Glutamatergic neuron (in vitro differentiated cells): ENCODE data around the gene GLB1L3. TPM values are rescaled to one million over a fixed set of nuclear protein-coding genes. Genes with fewer than 3 reads are reported as not detected.

Experiments
- DNase-seq: peaks from one replicate; pipeline ENCODE4 v3.0.0; 2022
- H3K27ac Mint-ChIP-seq: one replicate; pipeline ENCODE4 v1.8.0; 2020; ENCODE audit warnings: mild to moderate bottlenecking, mixed read lengths, inconsistent platforms; ENCODE audit not compliant: unreplicated experiment
- H3K27me3 Mint-ChIP-seq: one replicate; pipeline ENCODE4 v1.8.0; 2020; ENCODE audit warnings: mild to moderate bottlenecking, moderate library complexity, mixed read lengths, inconsistent platforms; ENCODE audit not compliant: unreplicated experiment
- H3K36me3 Mint-ChIP-seq: one replicate; pipeline ENCODE4 v1.8.0; 2020; ENCODE audit warnings: mild to moderate bottlenecking, mixed read lengths, inconsistent platforms; ENCODE audit not compliant: unreplicated experiment
- H3K4me1 Mint-ChIP-seq: one replicate; pipeline ENCODE4 v1.8.0; 2020; ENCODE audit warnings: mild to moderate bottlenecking, low read depth, mixed read lengths, inconsistent platforms; ENCODE audit not compliant: unreplicated experiment
- H3K4me3 Mint-ChIP-seq: one replicate; pipeline ENCODE4 v1.8.0; 2020; ENCODE audit warnings: mild to moderate bottlenecking, mixed read lengths, inconsistent platforms; ENCODE audit not compliant: unreplicated experiment
- H3K9me3 Mint-ChIP-seq: one replicate; pipeline ENCODE4 v1.8.0; 2020; ENCODE audit warnings: mild to moderate bottlenecking, moderate library complexity, mixed read lengths, inconsistent platforms; ENCODE audit not compliant: unreplicated experiment
- CTCF ChIP-seq: fragments of 200-600 bp; sonication (generic); IDR thresholded peaks from one replicate; pipeline ENCODE4 v1.5.0; 2021; ENCODE audit not compliant: partially characterized antibody, unreplicated experiment
- total RNA-seq: library from RNA; stranded (reverse); fragmentation: NEBNext Ultra II Directional; extraction: Animal tissue kit (Norgen Biotek cat#: 25700); gene quantifications from one replicate; pipeline ENCODE4 v1.2.1, GENCODE V29; 2021; ENCODE audit not compliant: unreplicated experiment

GLB1L3 gene
- total RNA-seq, 1 donor from 2014 or later: 0.83 TPM

DNA sequence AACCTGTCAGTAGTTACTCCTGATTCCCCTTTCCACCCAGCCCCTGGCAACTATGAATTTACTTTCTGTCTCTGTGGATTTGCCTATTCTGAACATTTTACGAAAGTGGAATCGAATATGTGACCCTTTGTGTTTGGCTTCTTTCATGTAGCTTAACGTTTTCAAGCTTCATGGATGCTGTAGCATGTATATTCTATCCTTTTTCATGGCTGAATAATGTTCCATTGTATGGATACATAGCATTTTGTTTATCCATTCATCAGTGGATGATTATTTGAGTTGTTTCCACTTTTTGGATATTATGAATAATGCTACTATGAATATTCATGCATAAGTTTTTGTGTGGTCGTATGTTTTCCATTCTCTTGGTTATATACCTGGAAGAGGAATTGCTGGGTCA, 46.4 kb downstream of the GLB1L3 start:
- no peaks in the 10 kb centered on the region for H3K4me1 Mint-ChIP-seq
- no peak overlapping the region for H3K4me3 Mint-ChIP-seq
- peaks cover 29% of the 10 kb centered on the region for H3K36me3 Mint-ChIP-seq
- no peak for TF ChIP-seq CTCF
- H3K27me3 Mint-ChIP-seq: no peaks in the 10 kb centered on the region
- no peak for DNase-seq
- H3K27ac Mint-ChIP-seq: no peak overlapping the region
- peaks cover 4% of the 10 kb centered on the region for H3K9me3 Mint-ChIP-seq

- Mint-ChIP-seq H3K4me1 (peaks cover 8% of the 10 kb centered on the region), H3K27me3 (peaks cover 5% of the 10 kb centered on the region)
- TF ChIP-seq CTCF: no peak
These were observed 52.3 kb downstream of the GLB1L3 start for GRCh38 chr11:134328433-134328832.

GRCh38 chr11:134330611-134331353, 54.6 kb downstream of the GLB1L3 start:
- peaks cover 9% of the 10 kb centered on the region for H3K4me1 Mint-ChIP-seq
- H3K27ac Mint-ChIP-seq: no peak overlapping the region
- peak overlapping the region; percentile 96 for H3K4me3 Mint-ChIP-seq
- H3K9me3 Mint-ChIP-seq: peaks cover 2% of the 10 kb centered on the region
- no peak for TF ChIP-seq CTCF
- H3K27me3 Mint-ChIP-seq: peaks cover 10% of the 10 kb centered on the region
- DNase-seq: no peak
- H3K36me3 Mint-ChIP-seq: peaks cover 18% of the 10 kb centered on the region

More at GRCh38 chr11:134328433-134328832, 52.3 kb downstream of the GLB1L3 start:
- no peak for DNase-seq
- peaks cover 4% of the 10 kb centered on the region for H3K9me3 Mint-ChIP-seq
- no peak overlapping the region for H3K27ac Mint-ChIP-seq
- no peak overlapping the region for H3K4me3 Mint-ChIP-seq
- peaks cover 18% of the 10 kb centered on the region for H3K36me3 Mint-ChIP-seq

DNA sequence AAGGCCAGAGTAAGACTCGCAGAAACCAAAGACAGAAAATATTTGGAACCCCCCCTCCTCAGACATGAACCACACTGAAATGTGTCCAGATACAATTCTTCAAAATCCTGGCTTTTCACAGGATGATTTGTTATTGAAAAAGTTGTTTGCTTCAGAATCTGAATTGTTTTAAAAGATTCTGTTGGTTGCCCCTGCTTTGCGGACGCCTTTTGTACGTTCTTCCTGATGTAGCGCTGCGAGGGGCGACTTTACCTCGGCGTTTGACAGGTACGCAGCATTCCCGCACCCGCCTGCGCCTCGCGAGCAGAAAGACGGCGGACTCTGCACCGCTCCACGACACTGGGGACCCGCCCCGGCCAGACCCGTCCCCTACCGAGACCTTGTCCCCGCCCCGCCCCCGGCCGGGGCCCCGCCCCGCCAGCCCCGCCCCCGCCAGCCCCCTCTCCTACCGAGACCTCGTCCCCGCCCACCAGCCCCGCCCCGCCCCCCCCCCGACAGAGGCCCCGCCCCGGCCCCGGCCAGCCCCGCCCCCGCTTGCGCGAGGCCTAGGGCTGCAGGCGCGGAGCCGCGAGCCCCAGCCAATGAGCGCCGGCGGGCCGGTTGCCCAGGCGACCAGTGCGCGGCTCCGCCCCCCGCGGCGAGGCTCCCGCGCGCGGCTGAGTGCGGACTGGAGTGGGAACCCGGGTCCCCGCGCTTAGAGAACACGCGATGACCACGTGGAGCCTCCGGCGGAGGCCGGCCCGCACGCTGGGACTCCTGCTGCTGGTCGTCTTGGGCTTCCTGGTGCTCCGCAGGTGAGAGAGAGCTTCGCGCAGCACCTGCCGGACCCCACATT, 55.4 kb downstream of the GLB1L3 start, which contains the start of gene GLB1L2:
GLB1L2 (plus strand) TSS at position 635 of the 835 bp plus-strand sequence; CDS start at position 709, 74 bp downstream.
- no peak within 1 kb of the TSS for H3K27ac Mint-ChIP-seq
- peaks cover 18% of the 10 kb centered on the region for H3K36me3 Mint-ChIP-seq
- peaks cover 2% of the 10 kb centered on the region for H3K9me3 Mint-ChIP-seq
- H3K27me3 Mint-ChIP-seq: peaks cover 10% of the 10 kb centered on the region
- peak within 1 kb of the TSS; percentile 96 for H3K4me3 Mint-ChIP-seq
- no peak for TF ChIP-seq CTCF
- peak; percentile 80 for DNase-seq
- H3K4me1 Mint-ChIP-seq: peaks cover 11% of the 10 kb centered on the region

- TF ChIP-seq CTCF: no peak
These were observed 56.0 kb downstream of the GLB1L3 start for GRCh38 chr11:134332189-134332631.

More at GRCh38 chr11:134332189-134332631, 56.0 kb downstream of the GLB1L3 start:
- peak; percentile 38 for DNase-seq
- Mint-ChIP-seq H3K27me3 (peaks cover 12% of the 10 kb centered on the region), H3K27ac (no peak overlapping the region), H3K4me1 (peaks cover 11% of the 10 kb centered on the region), H3K4me3 (peak overlapping the region; percentile 80), H3K9me3 (peaks cover 2% of the 10 kb centered on the region), H3K36me3 (peaks cover 12% of the 10 kb centered on the region)
